Measurements from ENCODE around the gene TCF7L1. TPM values are rescaled to one million over a fixed set of nuclear protein-coding genes. Genes with fewer than 3 reads are reported as not detected.
"Not testable (repeated sequence)": the region's sequence is repeated elsewhere in the genome, so short reads cannot be mapped to it uniquely, and the experiment has no call there.

The TCF7L1 gene
- total RNA-seq, 1 donor from 2014 or later = 6.6 TPM

DNA sequence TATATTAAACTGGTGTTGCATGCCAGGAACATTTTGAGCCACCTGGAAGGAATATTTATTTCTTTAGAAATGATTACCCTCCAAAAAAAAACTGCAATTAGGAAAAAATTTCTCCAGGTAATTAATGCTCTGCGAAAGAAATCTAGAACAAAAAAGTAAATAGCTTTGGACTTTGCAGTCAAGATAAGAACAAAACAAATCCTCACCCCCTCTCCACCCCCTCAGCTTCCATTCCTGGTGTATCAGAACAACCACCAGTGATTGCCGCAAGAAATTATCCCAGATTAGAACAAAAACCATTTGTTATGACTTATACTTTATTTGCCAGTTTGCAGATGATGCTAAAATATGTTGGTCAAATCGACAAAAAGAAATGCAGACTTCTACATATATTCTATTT, 17.0 kb upstream of the TCF7L1 start:
- DNase-seq = no peak
- no peaks in the 10 kb centered on the region for H3K27me3 Mint-ChIP-seq (ENCODE audit: unreplicated experiment)
- TF ChIP-seq, protein P1, sequence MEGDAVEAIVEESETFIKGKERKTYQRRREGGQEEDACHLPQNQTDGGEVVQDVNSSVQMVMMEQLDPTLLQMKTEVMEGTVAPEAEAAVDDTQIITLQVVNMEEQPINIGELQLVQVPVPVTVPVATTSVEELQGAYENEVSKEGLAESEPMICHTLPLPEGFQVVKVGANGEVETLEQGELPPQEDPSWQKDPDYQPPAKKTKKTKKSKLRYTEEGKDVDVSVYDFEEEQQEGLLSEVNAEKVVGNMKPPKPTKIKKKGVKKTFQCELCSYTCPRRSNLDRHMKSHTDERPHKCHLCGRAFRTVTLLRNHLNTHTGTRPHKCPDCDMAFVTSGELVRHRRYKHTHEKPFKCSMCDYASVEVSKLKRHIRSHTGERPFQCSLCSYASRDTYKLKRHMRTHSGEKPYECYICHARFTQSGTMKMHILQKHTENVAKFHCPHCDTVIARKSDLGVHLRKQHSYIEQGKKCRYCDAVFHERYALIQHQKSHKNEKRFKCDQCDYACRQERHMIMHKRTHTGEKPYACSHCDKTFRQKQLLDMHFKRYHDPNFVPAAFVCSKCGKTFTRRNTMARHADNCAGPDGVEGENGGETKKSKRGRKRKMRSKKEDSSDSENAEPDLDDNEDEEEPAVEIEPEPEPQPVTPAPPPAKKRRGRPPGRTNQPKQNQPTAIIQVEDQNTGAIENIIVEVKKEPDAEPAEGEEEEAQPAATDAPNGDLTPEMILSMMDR (IDR thresholded peaks at IDR 0.05; ENCODE audit: partially characterized antibody, unreplicated experiment) = no peak

DNA sequence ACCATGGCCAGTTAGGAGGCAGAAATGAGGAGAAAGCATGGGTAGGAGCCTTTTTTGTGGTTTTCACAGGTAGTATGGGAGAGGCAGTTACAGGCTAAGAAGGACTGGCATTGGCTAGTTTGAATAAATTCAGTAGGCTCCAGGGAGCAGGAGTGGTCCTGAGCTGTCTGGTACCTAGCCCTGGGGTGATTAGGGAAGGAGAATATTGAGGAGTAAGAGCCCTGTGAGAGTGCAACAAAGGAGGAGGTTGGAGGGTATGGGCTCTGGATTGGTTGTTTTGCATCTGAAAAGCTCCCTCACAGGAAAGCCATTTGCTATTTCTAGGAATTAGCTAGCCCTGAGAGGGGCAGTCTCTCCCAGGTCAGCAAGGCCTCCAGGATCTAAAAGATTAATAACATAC, 13.3 kb upstream of the TCF7L1 start:
- H3K27ac Mint-ChIP-seq (ENCODE audit: unreplicated experiment) = peak overlapping the region; percentile 19
- no peaks in the 10 kb centered on the region for H3K9me3 Mint-ChIP-seq (ENCODE audit: unreplicated experiment)
- no peak overlapping the region for H3K4me3 Mint-ChIP-seq (ENCODE audit: unreplicated experiment)
- DNase-seq = no peak
- TF ChIP-seq, protein P1 (IDR thresholded peaks at IDR 0.05; ENCODE audit: partially characterized antibody, unreplicated experiment) = no peak
- H3K4me1 Mint-ChIP-seq (ENCODE audit: low read depth, unreplicated experiment) = peaks cover 8% of the 10 kb centered on the region
- H3K36me3 Mint-ChIP-seq (ENCODE audit: unreplicated experiment) = no peaks in the 10 kb centered on the region
- no peaks in the 10 kb centered on the region for H3K27me3 Mint-ChIP-seq (ENCODE audit: unreplicated experiment)

More for the DNA sequence above, 17.0 kb upstream of the TCF7L1 start:
- H3K36me3 Mint-ChIP-seq (ENCODE audit: unreplicated experiment) = no peaks in the 10 kb centered on the region
- H3K4me3 Mint-ChIP-seq (ENCODE audit: unreplicated experiment) = no peak overlapping the region
- H3K9me3 Mint-ChIP-seq (ENCODE audit: unreplicated experiment) = peaks cover 2% of the 10 kb centered on the region
- H3K27ac Mint-ChIP-seq (ENCODE audit: unreplicated experiment) = no peak overlapping the region
- H3K4me1 Mint-ChIP-seq (ENCODE audit: low read depth, unreplicated experiment) = peaks cover 8% of the 10 kb centered on the region

DNA sequence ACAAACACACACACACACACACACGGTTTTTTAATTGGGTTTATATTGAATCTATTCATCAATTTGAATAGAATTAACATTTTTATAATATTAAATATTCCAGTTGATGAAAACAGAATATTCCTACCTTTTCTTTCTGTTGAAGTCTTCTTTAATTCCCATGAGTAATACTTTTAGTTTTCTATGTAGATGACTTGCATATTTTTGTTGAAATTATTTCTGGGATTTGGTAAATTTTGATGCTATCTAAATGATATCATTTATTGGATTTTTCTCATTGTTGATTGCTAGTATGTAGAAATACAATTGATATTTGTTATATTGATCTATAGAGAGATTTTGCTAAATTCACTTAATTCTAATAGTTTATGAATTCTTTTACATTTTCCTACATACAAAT, 12.8 kb upstream of the TCF7L1 start:
- TF ChIP-seq, protein P1 (IDR thresholded peaks at IDR 0.05; ENCODE audit: partially characterized antibody, unreplicated experiment) = no peak
- DNase-seq = no peak
- Mint-ChIP-seq H3K4me1 (ENCODE audit: low read depth, unreplicated experiment) (peaks cover 8% of the 10 kb centered on the region), H3K36me3 (ENCODE audit: unreplicated experiment) (no peaks in the 10 kb centered on the region), H3K9me3 (ENCODE audit: unreplicated experiment) (no peaks in the 10 kb centered on the region), H3K4me3 (ENCODE audit: unreplicated experiment) (no peak overlapping the region), H3K27ac (ENCODE audit: unreplicated experiment) (no peak overlapping the region), H3K27me3 (ENCODE audit: unreplicated experiment) (no peaks in the 10 kb centered on the region)

DNA sequence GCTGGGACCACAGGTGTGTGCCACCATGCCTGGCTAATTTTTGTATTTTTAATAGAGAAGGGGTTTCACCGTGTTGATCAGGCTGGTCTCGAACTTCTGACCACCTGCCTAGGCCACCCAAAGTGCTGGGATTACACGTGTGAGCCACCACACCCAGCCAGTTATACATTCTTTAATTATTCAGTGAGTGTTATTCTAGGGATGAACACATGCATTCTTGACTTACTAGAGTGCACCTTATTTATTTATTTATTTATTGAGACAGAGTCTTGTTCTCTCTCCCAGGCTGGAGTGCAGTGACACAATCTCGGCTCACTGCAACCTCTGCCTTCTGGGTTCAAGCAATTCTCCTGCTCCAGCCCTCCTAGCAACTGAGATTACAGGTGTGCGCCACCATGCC, 6.7 kb upstream of the TCF7L1 start:
- not testable (repeated sequence) for H3K4me3 Mint-ChIP-seq (ENCODE audit: unreplicated experiment); H3K36me3 Mint-ChIP-seq (ENCODE audit: unreplicated experiment); H3K27ac Mint-ChIP-seq (ENCODE audit: unreplicated experiment); H3K9me3 Mint-ChIP-seq (ENCODE audit: unreplicated experiment); DNase-seq; H3K27me3 Mint-ChIP-seq (ENCODE audit: unreplicated experiment); H3K4me1 Mint-ChIP-seq (ENCODE audit: low read depth, unreplicated experiment)

DNA sequence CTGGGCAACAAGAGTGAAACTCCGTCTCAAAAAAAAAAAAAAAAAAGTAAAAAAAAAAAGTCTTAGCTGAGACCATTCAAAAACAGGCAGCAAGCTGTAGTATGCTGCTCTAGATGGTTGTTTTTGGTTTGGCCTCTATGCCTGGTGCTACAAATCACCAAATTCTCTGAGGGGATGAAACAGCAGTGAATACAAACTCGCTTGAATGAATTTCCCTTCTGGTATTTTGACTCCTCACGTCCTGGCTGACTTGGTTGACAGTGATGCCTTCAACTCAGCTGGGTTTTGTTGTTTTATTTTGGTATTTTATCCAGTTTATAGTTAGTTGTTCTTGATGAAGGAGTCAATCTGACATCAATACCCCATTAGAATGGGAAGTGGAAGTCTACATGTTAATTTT, 3.3 kb upstream of the TCF7L1 start:
- TF ChIP-seq, protein P1 (IDR thresholded peaks at IDR 0.05; ENCODE audit: partially characterized antibody, unreplicated experiment) = no peak
- no peak for DNase-seq
- Mint-ChIP-seq H3K4me1 (ENCODE audit: low read depth, unreplicated experiment) (peaks cover 6% of the 10 kb centered on the region), H3K4me3 (ENCODE audit: unreplicated experiment) (no peak overlapping the region), H3K36me3 (ENCODE audit: unreplicated experiment) (no peaks in the 10 kb centered on the region), H3K9me3 (ENCODE audit: unreplicated experiment) (peaks cover 4% of the 10 kb centered on the region), H3K27me3 (ENCODE audit: unreplicated experiment) (no peaks in the 10 kb centered on the region), H3K27ac (ENCODE audit: unreplicated experiment) (no peak overlapping the region)

DNA sequence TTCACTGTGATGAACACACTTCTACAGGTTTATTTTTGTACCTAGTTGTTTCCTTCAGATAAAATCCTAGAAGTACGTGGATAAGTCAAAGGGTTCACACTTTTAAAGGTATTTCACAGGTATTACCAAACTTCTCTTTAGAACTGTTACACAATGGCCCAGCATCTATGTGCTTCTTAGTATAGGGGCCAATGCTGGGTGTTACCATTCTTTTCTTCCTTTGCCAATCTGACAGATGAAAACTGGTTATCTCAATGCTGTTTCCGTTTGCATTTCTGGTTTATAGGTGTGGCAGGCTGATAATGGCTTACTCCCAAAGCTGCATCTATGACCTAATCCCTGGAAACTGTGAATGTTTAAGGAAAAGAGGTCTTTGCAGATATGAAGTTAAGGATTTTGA, 2.8 kb upstream of the TCF7L1 start:
- Mint-ChIP-seq H3K4me1 (ENCODE audit: low read depth, unreplicated experiment) (peaks cover 6% of the 10 kb centered on the region), H3K9me3 (ENCODE audit: unreplicated experiment) (peaks cover 4% of the 10 kb centered on the region), H3K36me3 (ENCODE audit: unreplicated experiment) (no peaks in the 10 kb centered on the region), H3K27ac (ENCODE audit: unreplicated experiment) (no peak overlapping the region), H3K27me3 (ENCODE audit: unreplicated experiment) (no peaks in the 10 kb centered on the region), H3K4me3 (ENCODE audit: unreplicated experiment) (no peak overlapping the region)
- TF ChIP-seq, protein P1 (IDR thresholded peaks at IDR 0.05; ENCODE audit: partially characterized antibody, unreplicated experiment) = no peak
- no peak for DNase-seq

Data from glutamatergic neuron (in vitro differentiated cells).